GM18502 (cell line): ENCODE data around the gene FBXO4.
A peak's percentile ranks its signal among the peaks of the same experiment; 100 is the strongest.
"Not testable (repeated sequence)": the region's sequence is repeated elsewhere in the genome, so short reads cannot be mapped to it uniquely, and the experiment has no call there.

ENCODE experiments used
- ATAC-seq: cut with Tn5 transposase; IDR thresholded peaks from one replicate; pipeline ENCODE4 v1.9.1; 2021; ENCODE audit warnings: mild to moderate bottlenecking; ENCODE audit not compliant: unreplicated experiment, poor library complexity

Gene FBXO4

GRCh38 chr5:41921166-41921565 lies 3.9 kb upstream of the FBXO4 start:
- ATAC-seq: no peak

- ATAC-seq: no peak
These were observed 3.2 kb upstream of the FBXO4 start for GRCh38 chr5:41921874-41922273.

GRCh38 chr5:41924526-41924871 lies 582 bp upstream of the FBXO4 start:
- ATAC-seq: no peak

GRCh38 chr5:41925555-41925951 lies 472 bp downstream of the FBXO4 start:
- ATAC-seq: peak; percentile 41

- no peak for ATAC-seq
These were observed 2.5 kb downstream of the FBXO4 start for GRCh38 chr5:41927604-41928003.

GRCh38 chr5:41929035-41929434 lies 4.0 kb downstream of the FBXO4 start:
- ATAC-seq: no peak

GRCh38 chr5:41932770-41933169 lies 7.7 kb downstream of the FBXO4 start:
- ATAC-seq: no peak

GRCh38 chr5:41935544-41935943 lies 10.5 kb downstream of the FBXO4 start:
- ATAC-seq: no peak

GRCh38 chr5:41940641-41941040 lies 15.6 kb downstream of the FBXO4 start:
- no peak for ATAC-seq

- ATAC-seq: not testable (repeated sequence)
These were observed 20.4 kb downstream of the FBXO4 start for GRCh38 chr5:41945332-41945955.

- ATAC-seq: no peak
These were observed 26.1 kb downstream of the FBXO4 start for GRCh38 chr5:41951224-41951623.

- no peak for ATAC-seq
These were observed 29.2 kb downstream of the FBXO4 start for GRCh38 chr5:41954286-41954685.

- no peak for ATAC-seq
These were observed 30.4 kb downstream of the FBXO4 start for GRCh38 chr5:41955432-41956024.

- no peak for ATAC-seq
These were observed 31.9 kb downstream of the FBXO4 start for GRCh38 chr5:41956943-41957342.

- no peak for ATAC-seq
These were observed 35.4 kb downstream of the FBXO4 start for GRCh38 chr5:41960481-41960880.

- no peak for ATAC-seq
These were observed 36.7 kb downstream of the FBXO4 start for GRCh38 chr5:41961736-41962135.

GRCh38 chr5:41962491-41962890 lies 37.4 kb downstream of the FBXO4 start:
- ATAC-seq: no peak

- ATAC-seq: no peak
These were observed 41.5 kb downstream of the FBXO4 start for GRCh38 chr5:41966401-41967105.

- ATAC-seq: no peak
These were observed 42.3 kb downstream of the FBXO4 start for GRCh38 chr5:41967401-41967800.

- ATAC-seq: no peak
These were observed 43.2 kb downstream of the FBXO4 start for GRCh38 chr5:41968153-41968723.

GRCh38 chr5:41973087-41973486 lies 48.0 kb downstream of the FBXO4 start:
- no peak for ATAC-seq

- ATAC-seq: no peak
These were observed 48.8 kb downstream of the FBXO4 start for GRCh38 chr5:41973887-41974286.
